Activated CD8-positive, alpha-beta memory T cell treated with anti-CD3 and anti-CD28 coated beads, Interleukin-2, amount 50 U/mL, for 1 hour (primary cell): ENCODE measurements around the gene SPNS1.

Experiments used
- DNase-seq: peaks from one replicate; pipeline ENCODE4 v3.0.0-alpha.2; 2020; ENCODE audit errors: extremely low read depth

SPNS1 gene

GRCh38 chr16:29025218-29025617 is 50.6 kb downstream of the SPNS1 start:
- no peak for DNase-seq

- DNase-seq, result no peak
Measured at GRCh38 chr16:29025735-29026134, 51.2 kb downstream of the SPNS1 start.

- DNase-seq, result no peak
Measured at GRCh38 chr16:29028457-29029167, 54.0 kb downstream of the SPNS1 start.

- peak; percentile 72 for DNase-seq
Measured at GRCh38 chr16:29029168-29029994, 54.8 kb downstream of the SPNS1 start.

- no peak for DNase-seq
Measured at GRCh38 chr16:29030086-29030840, 55.7 kb downstream of the SPNS1 start.
